ENCODE measurements around the gene LAMTOR3.
"Not testable (repeated sequence)": the region's sequence is repeated elsewhere in the genome, so short reads cannot be mapped to it uniquely, and the experiment has no call there.

DNA sequence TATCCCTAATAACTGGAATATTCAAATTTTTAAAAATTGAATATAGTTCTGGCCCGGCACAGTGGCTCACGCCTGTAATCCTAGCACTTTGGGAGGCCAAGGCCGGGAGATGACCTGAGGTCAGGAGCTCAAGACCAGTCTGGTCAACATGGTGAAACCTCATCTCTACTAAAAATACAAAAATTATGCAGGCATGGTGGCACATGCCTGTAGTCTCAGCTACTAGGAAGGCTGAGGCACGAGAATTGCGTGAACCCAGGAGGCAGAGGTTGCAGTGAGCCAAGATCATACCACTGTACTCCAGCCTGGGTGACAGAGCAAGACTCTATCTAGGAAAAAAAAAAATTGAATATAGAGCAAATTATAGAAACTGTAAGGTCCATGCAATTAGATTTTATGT, 64.2 kb downstream of the LAMTOR3 start:
- TF ChIP-seq, protein P1, sequence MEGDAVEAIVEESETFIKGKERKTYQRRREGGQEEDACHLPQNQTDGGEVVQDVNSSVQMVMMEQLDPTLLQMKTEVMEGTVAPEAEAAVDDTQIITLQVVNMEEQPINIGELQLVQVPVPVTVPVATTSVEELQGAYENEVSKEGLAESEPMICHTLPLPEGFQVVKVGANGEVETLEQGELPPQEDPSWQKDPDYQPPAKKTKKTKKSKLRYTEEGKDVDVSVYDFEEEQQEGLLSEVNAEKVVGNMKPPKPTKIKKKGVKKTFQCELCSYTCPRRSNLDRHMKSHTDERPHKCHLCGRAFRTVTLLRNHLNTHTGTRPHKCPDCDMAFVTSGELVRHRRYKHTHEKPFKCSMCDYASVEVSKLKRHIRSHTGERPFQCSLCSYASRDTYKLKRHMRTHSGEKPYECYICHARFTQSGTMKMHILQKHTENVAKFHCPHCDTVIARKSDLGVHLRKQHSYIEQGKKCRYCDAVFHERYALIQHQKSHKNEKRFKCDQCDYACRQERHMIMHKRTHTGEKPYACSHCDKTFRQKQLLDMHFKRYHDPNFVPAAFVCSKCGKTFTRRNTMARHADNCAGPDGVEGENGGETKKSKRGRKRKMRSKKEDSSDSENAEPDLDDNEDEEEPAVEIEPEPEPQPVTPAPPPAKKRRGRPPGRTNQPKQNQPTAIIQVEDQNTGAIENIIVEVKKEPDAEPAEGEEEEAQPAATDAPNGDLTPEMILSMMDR (IDR thresholded peaks at IDR 0.05; ENCODE audit: low read length): not testable (repeated sequence)
- TF ChIP-seq EZH2 (optimal IDR thresholded peaks at IDR 0.05; ENCODE audit: low read depth, low read length): not testable (repeated sequence)
